Panc1 (cell line): ENCODE results near the gene CHCHD6. TPM values are rescaled to one million over a fixed set of nuclear protein-coding genes. Genes with fewer than 3 reads are reported as not detected.

Experiments
- ATAC-seq: fragments of 200-7000 bp; cut with Tn5 transposase; 2 replicates; pipeline ENCODE4 v1.9.1; 2020; ENCODE audit warnings: mild to moderate bottlenecking, moderate library complexity
- BruUV-seq: library from RNA; stranded (reverse); fragments of 400-500 nt; replicated peaks from 2 replicates; lab custom pipeline; 2021; lab: Mats Ljungman, UMichigan
- CTCF ChIA-PET: fragments of 300-600 bp; sonication (Branson Sonifier 250); formaldehyde crosslinking; loops from one replicate; lab custom pipeline; 2022; ENCODE audit warnings: antibody characterized with exemption; lab: Charles Lee
- POLR2A ChIA-PET: fragments of 300-600 bp; sonication (Branson Sonifier 250); formaldehyde crosslinking; loops from one replicate; lab custom pipeline; 2022; ENCODE audit warnings: antibody characterized with exemption; lab: Charles Lee
- DNase-seq: peaks from one replicate; pipeline ENCODE4 v3.0.0-alpha.2; 2010; ENCODE audit warnings: low read depth, low spot score
- H3K27ac ChIP-seq: 2 replicates; pipeline ENCODE4 v1.5.1; 2011; ENCODE audit warnings: mild to moderate bottlenecking, low read length, inconsistent platforms
- H3K27me3 ChIP-seq: fragments of 200-500 bp; sonication (Bioruptor generic); 2 replicates; pipeline ENCODE4 v1.6.0; 2014; ENCODE audit warnings: low read length, inconsistent platforms; ENCODE audit not compliant: control insufficient read depth, insufficient read depth
- H3K36me3 ChIP-seq: fragments of 200-500 bp; sonication (Bioruptor generic); 2 replicates; pipeline ENCODE4 v1.5.1; 2014; ENCODE audit warnings: inconsistent platforms, mild to moderate bottlenecking, low read length, moderate library complexity; ENCODE audit not compliant: control insufficient read depth, insufficient read depth
- H3K4me1 ChIP-seq: 2 replicates; pipeline ENCODE4 v1.5.1; 2011; ENCODE audit warnings: inconsistent platforms, mild to moderate bottlenecking, low read length, moderate library complexity; ENCODE audit not compliant: control insufficient read depth, insufficient read depth
- H3K4me3 ChIP-seq, 2 experiments: 2 replicates each; pipeline ENCODE4 v1.5.1; 2011 to 2012; ENCODE audit warnings: low read depth in 2 of 2, low read length in 2 of 2, mild to moderate bottlenecking in 2 of 2, inconsistent platforms in 1 of 2, moderate library complexity in 1 of 2
- H3K9me3 ChIP-seq: fragments of 200-500 bp; sonication (Bioruptor generic); 2 replicates; pipeline ENCODE4 v1.5.1; 2014; ENCODE audit warnings: low read depth, mild to moderate bottlenecking, inconsistent platforms, low read length, moderate library complexity; ENCODE audit not compliant: control insufficient read depth, insufficient read depth
- POLR2AphosphoS5 ChIP-seq: IDR thresholded peaks from 2 replicates; pipeline ENCODE4 v1.6.1; 2012; ENCODE audit warnings: mild to moderate bottlenecking, low read depth, low read length, moderate library complexity
- SIN3A ChIP-seq: IDR thresholded peaks from 2 replicates; pipeline ENCODE4 v1.6.1; 2012; ENCODE audit warnings: low read depth, mild to moderate bottlenecking, low read length, moderate library complexity, borderline replicate concordance; ENCODE audit not compliant: insufficient read depth
- TCF7L2 ChIP-seq: IDR thresholded peaks from 2 replicates; pipeline ENCODE4 v1.6.1; 2011; ENCODE audit warnings: mild to moderate bottlenecking, low read depth, low read length, inconsistent platforms
- in situ Hi-C: cut with HindIII; loops from 2 replicates; pipeline ENCODE4 v1.10.0; 2016; ENCODE audit warnings: low sequenced_read_pairs, low pct_unique_long_range_greater_than_20kb
- intact Hi-C: fragments of 100-400 bp; cut with micrococcal nuclease; formaldehyde crosslinking; loops from one replicate; pipeline ENCODE4 v1.10.0; 2022; ENCODE audit not compliant: unreplicated experiment
- total RNA-seq: library from RNA; stranded (reverse); gene quantifications from one replicate; pipeline ENCODE4 v1.2.1, GENCODE V29; 2021; ENCODE audit not compliant: unreplicated experiment
- TF ChIP-seq, protein P1 (sequence below), 2 experiments: IDR thresholded peaks; 2 replicates each; pipeline ENCODE4 v1.6.1; 2011 to 2012; ENCODE audit warnings: low read depth in 2 of 2, control low read depth in 1 of 2, low read length in 1 of 2, mild to moderate bottlenecking in 1 of 2, moderate library complexity in 1 of 2; ENCODE audit not compliant: insufficient read depth in 1 of 2
- TF ChIP-seq, protein P2 (sequence below): fragments of 450-650 bp; IDR thresholded peaks from 2 replicates; pipeline ENCODE4 v1.5.1; 2017; ENCODE audit warnings: mild to moderate bottlenecking

Gene CHCHD6
- total RNA-seq, 1 experiment from 2014 or later: 31.5 TPM

DNA sequence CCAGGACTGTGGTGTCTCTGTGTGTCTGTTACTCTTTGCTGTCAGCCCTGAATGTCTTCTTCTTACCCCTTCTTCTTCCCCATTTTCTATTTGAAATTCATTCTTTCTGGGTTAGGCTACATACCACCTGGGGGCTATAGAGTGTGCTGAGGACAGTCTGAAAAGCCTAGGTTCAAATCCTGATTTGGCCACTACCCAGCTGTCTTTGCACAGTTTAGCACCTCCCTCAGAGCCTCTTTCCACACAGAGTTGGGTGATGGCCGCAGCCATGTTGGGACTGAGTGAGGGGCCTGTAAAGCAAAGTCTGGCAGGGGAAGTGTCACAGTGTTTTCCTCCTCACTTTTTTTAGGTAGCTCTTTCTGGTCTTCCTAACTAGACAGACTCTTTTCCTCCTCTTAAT, 113.7 kb downstream of the CHCHD6 start:
- ATAC-seq: 0 out of 2 replicates have a peak, but pooled peaks have one; percentile 17
- BruUV-seq: no TSS peak
- TF ChIP-seq SIN3A (no peak), POLR2AphosphoS5 (no peak), TCF7L2 (no peak)
- TF ChIP-seq, protein P1, sequence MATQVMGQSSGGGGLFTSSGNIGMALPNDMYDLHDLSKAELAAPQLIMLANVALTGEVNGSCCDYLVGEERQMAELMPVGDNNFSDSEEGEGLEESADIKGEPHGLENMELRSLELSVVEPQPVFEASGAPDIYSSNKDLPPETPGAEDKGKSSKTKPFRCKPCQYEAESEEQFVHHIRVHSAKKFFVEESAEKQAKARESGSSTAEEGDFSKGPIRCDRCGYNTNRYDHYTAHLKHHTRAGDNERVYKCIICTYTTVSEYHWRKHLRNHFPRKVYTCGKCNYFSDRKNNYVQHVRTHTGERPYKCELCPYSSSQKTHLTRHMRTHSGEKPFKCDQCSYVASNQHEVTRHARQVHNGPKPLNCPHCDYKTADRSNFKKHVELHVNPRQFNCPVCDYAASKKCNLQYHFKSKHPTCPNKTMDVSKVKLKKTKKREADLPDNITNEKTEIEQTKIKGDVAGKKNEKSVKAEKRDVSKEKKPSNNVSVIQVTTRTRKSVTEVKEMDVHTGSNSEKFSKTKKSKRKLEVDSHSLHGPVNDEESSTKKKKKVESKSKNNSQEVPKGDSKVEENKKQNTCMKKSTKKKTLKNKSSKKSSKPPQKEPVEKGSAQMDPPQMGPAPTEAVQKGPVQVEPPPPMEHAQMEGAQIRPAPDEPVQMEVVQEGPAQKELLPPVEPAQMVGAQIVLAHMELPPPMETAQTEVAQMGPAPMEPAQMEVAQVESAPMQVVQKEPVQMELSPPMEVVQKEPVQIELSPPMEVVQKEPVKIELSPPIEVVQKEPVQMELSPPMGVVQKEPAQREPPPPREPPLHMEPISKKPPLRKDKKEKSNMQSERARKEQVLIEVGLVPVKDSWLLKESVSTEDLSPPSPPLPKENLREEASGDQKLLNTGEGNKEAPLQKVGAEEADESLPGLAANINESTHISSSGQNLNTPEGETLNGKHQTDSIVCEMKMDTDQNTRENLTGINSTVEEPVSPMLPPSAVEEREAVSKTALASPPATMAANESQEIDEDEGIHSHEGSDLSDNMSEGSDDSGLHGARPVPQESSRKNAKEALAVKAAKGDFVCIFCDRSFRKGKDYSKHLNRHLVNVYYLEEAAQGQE (IDR thresholded peaks at IDR 0.05; ENCODE audit: insufficient read depth in 1 of 2, low read depth in 2 of 2, low read length in 1 of 2): no peak
- TF ChIP-seq, protein P2, sequence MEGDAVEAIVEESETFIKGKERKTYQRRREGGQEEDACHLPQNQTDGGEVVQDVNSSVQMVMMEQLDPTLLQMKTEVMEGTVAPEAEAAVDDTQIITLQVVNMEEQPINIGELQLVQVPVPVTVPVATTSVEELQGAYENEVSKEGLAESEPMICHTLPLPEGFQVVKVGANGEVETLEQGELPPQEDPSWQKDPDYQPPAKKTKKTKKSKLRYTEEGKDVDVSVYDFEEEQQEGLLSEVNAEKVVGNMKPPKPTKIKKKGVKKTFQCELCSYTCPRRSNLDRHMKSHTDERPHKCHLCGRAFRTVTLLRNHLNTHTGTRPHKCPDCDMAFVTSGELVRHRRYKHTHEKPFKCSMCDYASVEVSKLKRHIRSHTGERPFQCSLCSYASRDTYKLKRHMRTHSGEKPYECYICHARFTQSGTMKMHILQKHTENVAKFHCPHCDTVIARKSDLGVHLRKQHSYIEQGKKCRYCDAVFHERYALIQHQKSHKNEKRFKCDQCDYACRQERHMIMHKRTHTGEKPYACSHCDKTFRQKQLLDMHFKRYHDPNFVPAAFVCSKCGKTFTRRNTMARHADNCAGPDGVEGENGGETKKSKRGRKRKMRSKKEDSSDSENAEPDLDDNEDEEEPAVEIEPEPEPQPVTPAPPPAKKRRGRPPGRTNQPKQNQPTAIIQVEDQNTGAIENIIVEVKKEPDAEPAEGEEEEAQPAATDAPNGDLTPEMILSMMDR: no peak

DNA sequence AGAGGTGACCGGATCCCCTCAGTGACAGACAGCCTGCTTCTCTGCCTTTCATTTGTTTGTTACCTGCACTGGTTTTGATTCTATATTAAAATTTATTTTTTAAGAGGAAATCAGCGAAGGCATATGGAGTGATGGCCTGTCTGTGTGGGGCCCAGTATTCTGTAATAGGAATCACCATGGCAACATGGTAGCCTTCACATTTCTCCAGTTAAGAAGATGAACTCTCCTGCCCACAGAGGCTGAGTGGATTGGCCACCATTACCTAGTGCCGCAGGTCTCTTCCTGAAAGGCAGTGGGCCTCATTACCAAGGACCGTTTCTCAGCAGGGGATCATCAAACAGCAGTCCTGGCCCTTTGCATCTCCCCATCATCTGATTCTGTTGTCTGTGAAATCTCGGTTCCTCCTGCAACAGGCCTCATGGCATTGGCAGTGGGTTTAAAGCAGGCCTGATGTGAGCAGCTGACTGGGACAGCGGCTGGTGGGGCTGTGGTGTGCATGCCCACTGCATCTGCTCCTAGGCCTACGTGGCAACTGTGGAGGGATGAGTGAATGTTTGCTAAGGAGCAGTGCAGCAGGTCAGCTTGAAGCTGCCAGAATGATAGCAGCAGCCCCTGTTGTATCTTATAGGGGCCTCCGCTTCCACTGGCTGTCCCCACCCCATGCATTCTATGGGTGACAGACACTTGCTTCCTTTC, 114.5 kb downstream of the CHCHD6 start:
- in situ Hi-C loops (no loop called here), intact Hi-C loops (no loop called here)
- DNase-seq (no peak), ATAC-seq (no peak)
- TF ChIP-seq, protein P2: no peak
- TF ChIP-seq, protein P1 (IDR thresholded peaks at IDR 0.05; ENCODE audit: insufficient read depth in 1 of 2, low read depth in 2 of 2, low read length in 1 of 2): no peak
- no peak for TF ChIP-seq POLR2AphosphoS5
- CTCF ChIA-PET: no interaction called here
- POLR2A ChIA-PET: no interaction called here
- no peaks in the 10 kb centered on the region for H3K36me3 ChIP-seq
- no peaks in the 10 kb centered on the region for H3K27me3 ChIP-seq
- no peak overlapping the region for H3K4me3 ChIP-seq
- no TSS peak for BruUV-seq
- H3K9me3 ChIP-seq: no peaks in the 10 kb centered on the region
- no peaks in the 10 kb centered on the region for H3K4me1 ChIP-seq
- no peak overlapping the region for H3K27ac ChIP-seq

More for the DNA sequence above, 113.7 kb downstream of the CHCHD6 start:
- in situ Hi-C loops (no loop called here), intact Hi-C loops (no loop called here)
- POLR2A ChIA-PET: no interaction called here
- H3K9me3 ChIP-seq: no peaks in the 10 kb centered on the region
- H3K27me3 ChIP-seq: no peaks in the 10 kb centered on the region
- H3K4me1 ChIP-seq: no peaks in the 10 kb centered on the region
- DNase-seq: no peak
- H3K36me3 ChIP-seq: no peaks in the 10 kb centered on the region
- H3K27ac ChIP-seq: no peak overlapping the region
- H3K4me3 ChIP-seq: no peak overlapping the region
- CTCF ChIA-PET: no interaction called here
